HCT116 (cell line): ENCODE measurements around the gene DMD. TPM values are rescaled to one million over a fixed set of nuclear protein-coding genes. Genes with fewer than 3 reads are reported as not detected.

Source experiments
- ATAC-seq: fragments of 200-7000 bp; cut with Tn5 transposase; 2 replicates; pipeline ENCODE4 v1.9.1; 2020; ENCODE audit warnings: mild to moderate bottlenecking, moderate library complexity
- BruUV-seq: library from RNA; stranded (reverse); fragments of 400-500 nt; replicated peaks from 2 replicates; lab custom pipeline; 2021; lab: Mats Ljungman, UMichigan
- CTCF ChIA-PET: fragments of 300-600 bp; sonication (Branson Sonifier 250); formaldehyde crosslinking; loops from one replicate; lab custom pipeline; 2021; ENCODE audit warnings: antibody characterized with exemption; lab: Charles Lee
- POLR2A ChIA-PET: fragments of 300-600, 350-600 bp; sonication (Branson Sonifier 250); formaldehyde crosslinking; loops from one replicate; lab custom pipeline; 2021; ENCODE audit warnings: antibody characterized with exemption; lab: Charles Lee
- RAD21 ChIA-PET, 2 experiments: fragments of 300-600 bp; sonication (Branson Sonifier 250); formaldehyde crosslinking; loops; one replicate each; lab custom pipeline; 2023; ENCODE audit warnings: low total read pairs in 2 of 2; ENCODE audit not compliant: uncharacterized antibody in 2 of 2, unreplicated experiment in 2 of 2, low non-redundant PET in 1 of 2; lab: Charles Lee
- DNase-seq: peaks from one replicate; pipeline ENCODE4 v3.0.0-alpha.2; 2010; ENCODE audit warnings: low read depth, low spot score
- H2AFZ ChIP-seq: fragments of 200-600 bp; shearing (Covaris generic), sonication (generic); 2 replicates; pipeline ENCODE4 v1.6.1; 2017; ENCODE audit warnings: low read depth, mixed run types, mixed read lengths, antibody characterized with exemption, low read length; ENCODE audit not compliant: poor library complexity, severe bottlenecking
- H3K27ac ChIP-seq: 2 replicates; pipeline ENCODE4 v1.5.1; 2012; ENCODE audit warnings: low read depth, low read length
- H3K27me3 ChIP-seq: fragments of 200-600 bp; sonication (generic); 2 replicates; pipeline ENCODE4 v1.6.1; 2016; ENCODE audit warnings: mixed run types, low read length, mixed read lengths; ENCODE audit not compliant: insufficient read depth
- H3K36me3 ChIP-seq, 2 experiments: fragments of 200-500 bp in 1 of 2; fragments of 200-600 bp in 1 of 2; sonication (Bioruptor generic) in 1 of 2; sonication (generic) in 1 of 2; 2 replicates each; pipeline versions ENCODE4 v1.5.1 to v1.6.1; 2014 to 2016; ENCODE audit warnings: low read length in 2 of 2, inconsistent platforms in 1 of 2, mixed read lengths in 1 of 2, mixed run types in 1 of 2; ENCODE audit not compliant: insufficient read depth in 2 of 2, control insufficient read depth in 1 of 2
- H3K4me1 ChIP-seq, 2 experiments: fragments of 200-600 bp in 1 of 2; sonication (generic) in 1 of 2; 2 replicates each; pipeline versions ENCODE4 v1.5.1 to v1.6.1; 2012 to 2017; ENCODE audit warnings: low read length in 2 of 2, inconsistent platforms in 1 of 2, mild to moderate bottlenecking in 1 of 2, mixed read lengths in 1 of 2, mixed run types in 1 of 2, moderate library complexity in 1 of 2; ENCODE audit not compliant: insufficient read depth in 2 of 2, control insufficient read depth in 1 of 2
- H3K4me2 ChIP-seq: fragments of 200-600 bp; sonication (generic); 2 replicates; pipeline ENCODE4 v1.6.1; 2017; ENCODE audit warnings: mixed run types, low read length, mixed read lengths
- H3K4me3 ChIP-seq, 2 experiments: fragments of 200-600 bp in 1 of 2; sonication (generic) in 1 of 2; replicated peaks in 1 of 2; 2 replicates each; pipeline ENCODE4 v1.5.1; 2011 to 2016; ENCODE audit warnings: low read length in 2 of 2, control low read depth in 1 of 2, low read depth in 1 of 2, mild to moderate bottlenecking in 1 of 2, mixed read lengths in 1 of 2, mixed run types in 1 of 2
- H3K79me2 ChIP-seq: fragments of 200-600 bp; sonication (generic); 2 replicates; pipeline ENCODE4 v1.6.1; 2017; ENCODE audit warnings: mild to moderate bottlenecking, mixed run types, low read length, moderate library complexity, mixed read lengths; ENCODE audit not compliant: insufficient read depth
- H3K9ac ChIP-seq: fragments of 200-600 bp; sonication (generic); 2 replicates; pipeline ENCODE4 v1.6.1; 2016; ENCODE audit warnings: low read length, mixed read lengths
- H3K9me2 ChIP-seq: fragments of 200-600 bp; sonication (generic), shearing (Covaris generic); 2 replicates; pipeline ENCODE4 v1.6.1; 2017; ENCODE audit warnings: mixed run types, mild to moderate bottlenecking, moderate library complexity; ENCODE audit not compliant: insufficient read depth
- H3K9me3 ChIP-seq, 2 experiments: fragments of 200-500 bp in 1 of 2; fragments of 200-600 bp in 1 of 2; sonication (Bioruptor generic) in 1 of 2; sonication (generic) in 1 of 2; 2 replicates each; pipeline ENCODE4 v1.6.1; 2014 to 2017; ENCODE audit warnings: low read length in 2 of 2, mixed read lengths in 2 of 2, inconsistent platforms in 1 of 2, low read depth in 1 of 2, mild to moderate bottlenecking in 1 of 2, mixed run types in 1 of 2, moderate library complexity in 1 of 2; ENCODE audit not compliant: control insufficient read depth in 1 of 2, insufficient read depth in 1 of 2
- H4K20me1 ChIP-seq: fragments of 200-600 bp; sonication (generic), shearing (Covaris generic); 2 replicates; pipeline ENCODE4 v1.6.1; 2017; ENCODE audit warnings: mixed run types, mild to moderate bottlenecking, moderate library complexity; ENCODE audit not compliant: insufficient read depth
- ATF3 ChIP-seq: IDR thresholded peaks from 2 replicates; pipeline ENCODE4 v1.6.1; 2012
- CEBPB ChIP-seq: IDR thresholded peaks from 2 replicates; pipeline ENCODE4 v1.6.1; 2012; ENCODE audit warnings: low read depth
- CTCF ChIP-seq, 3 experiments: fragments of 200-600 bp in 1 of 3; sonication (generic) in 1 of 3; IDR thresholded peaks in 2 of 3; conservative IDR thresholded peaks in 1 of 3; 2 replicates each; pipeline ENCODE4 v1.5.1; 2012 to 2017; ENCODE audit warnings: low read depth in 2 of 3, low read length in 2 of 3, antibody characterized with exemption in 1 of 3, borderline replicate concordance in 1 of 3, control low read depth in 1 of 3, mild to moderate bottlenecking in 1 of 3, mixed read lengths in 1 of 3, mixed run types in 1 of 3, moderate library complexity in 1 of 3; ENCODE audit not compliant: insufficient read depth in 1 of 3
- ELF1 ChIP-seq: IDR thresholded peaks from 2 replicates; pipeline ENCODE4 v1.6.1; 2012; ENCODE audit warnings: low read depth, borderline replicate concordance
- EZH2 ChIP-seq: fragments of 200-600 bp; sonication (generic); IDR thresholded peaks from 2 replicates; pipeline ENCODE4 v1.6.1; 2017; ENCODE audit warnings: antibody characterized with exemption, mixed run types
- FOSL1 ChIP-seq: IDR thresholded peaks from 2 replicates; pipeline ENCODE4 v1.6.1; 2012; ENCODE audit warnings: low read depth
- JUND ChIP-seq: IDR thresholded peaks from 2 replicates; pipeline ENCODE4 v1.6.1; 2012
- POLR2AphosphoS5 ChIP-seq: IDR thresholded peaks from 2 replicates; pipeline ENCODE4 v1.6.1; 2011; ENCODE audit warnings: mild to moderate bottlenecking, low read depth, low read length, moderate library complexity
- RAD21 ChIP-seq: IDR thresholded peaks from 2 replicates; pipeline ENCODE4 v1.6.1; 2012; ENCODE audit warnings: low read depth, mild to moderate bottlenecking
- REST ChIP-seq: IDR thresholded peaks from 2 replicates; pipeline ENCODE4 v1.6.1; 2012; ENCODE audit warnings: low read depth
- SIN3A ChIP-seq: IDR thresholded peaks from 2 replicates; pipeline ENCODE4 v1.6.1; 2012; ENCODE audit warnings: low read depth
- SP1 ChIP-seq: IDR thresholded peaks from 2 replicates; pipeline ENCODE4 v1.6.1; 2012; ENCODE audit warnings: low read depth
- SRF ChIP-seq: IDR thresholded peaks from 2 replicates; pipeline ENCODE4 v1.6.1; 2012; ENCODE audit warnings: low read depth
- ZBTB33 ChIP-seq: IDR thresholded peaks from 2 replicates; pipeline ENCODE4 v1.6.1; 2011; ENCODE audit warnings: mild to moderate bottlenecking, low read length, moderate library complexity; ENCODE audit not compliant: insufficient replicate concordance; ENCODE audit errors: extremely low read depth
- ZNF274 ChIP-seq: fragments of 200-500 bp; sonication (Bioruptor generic); IDR thresholded peaks from 2 replicates; pipeline ENCODE4 v1.6.1; 2014; ENCODE audit warnings: mild to moderate bottlenecking, low read depth, low read length, inconsistent platforms
- intact Hi-C: fragments of 100-400 bp; cut with micrococcal nuclease; formaldehyde crosslinking; loops from 2 replicates; pipeline ENCODE4 v1.10.0; 2022
- total RNA-seq: library from RNA; stranded (reverse); gene quantifications from one replicate; pipeline ENCODE4 v1.2.1, GENCODE V29; 2021; ENCODE audit not compliant: unreplicated experiment

The DMD gene
- total RNA-seq, 1 experiment from 2014 or later, result 0.05 TPM

GRCh38 chrX:31540313-31540712, 1671.0 kb downstream of the DMD start:
- H3K9ac ChIP-seq, result no peak overlapping the region
- no peaks in the 10 kb centered on the region for H3K27me3 ChIP-seq
- H3K9me2 ChIP-seq, result no peaks in the 10 kb centered on the region
- POLR2A ChIA-PET, result no interaction called here
- RAD21 ChIA-PET, result no interaction called here
- H3K4me3 ChIP-seq, result no peak overlapping the region
- no peaks in the 10 kb centered on the region for H3K4me1 ChIP-seq
- CTCF ChIA-PET, result no interaction called here
- no peak overlapping the region for H2AFZ ChIP-seq
- no peak for TF ChIP-seq CTCF (IDR thresholded peaks at IDR 0.05 in 2 of 3, conservative IDR thresholded peaks at IDR 0.05 in 1 of 3; ENCODE audit: borderline replicate concordance in 1 of 3, insufficient read depth in 1 of 3, low read depth in 2 of 3, low read length in 2 of 3)
- no peak for TF ChIP-seq RAD21
- no peak for TF ChIP-seq CEBPB
- TF ChIP-seq EZH2, result no peak
- TF ChIP-seq ZNF274, result no peak
- TF ChIP-seq REST, result no peak
- TF ChIP-seq SRF, result no peak
- TF ChIP-seq FOSL1, result no peak
- no peak for TF ChIP-seq SP1
- no peak for TF ChIP-seq ATF3
- no peak for TF ChIP-seq POLR2AphosphoS5
- TF ChIP-seq JUND, result no peak
- no peak for TF ChIP-seq ZBTB33
- TF ChIP-seq ELF1, result no peak
- TF ChIP-seq SIN3A, result no peak
- no peaks in the 10 kb centered on the region for H3K9me3 ChIP-seq
- H4K20me1 ChIP-seq, result no peaks in the 10 kb centered on the region
- ATAC-seq (no peak), DNase-seq (no peak)
- intact Hi-C loops, result no loop called here
- no TSS peak for BruUV-seq
- no peaks in the 10 kb centered on the region for H3K36me3 ChIP-seq
- H3K27ac ChIP-seq, result no peak overlapping the region
- no peak overlapping the region for H3K4me2 ChIP-seq
- no peaks in the 10 kb centered on the region for H3K79me2 ChIP-seq
